ENCODE data around the gene MGLL. TPM values are rescaled to one million over a fixed set of nuclear protein-coding genes. Genes with fewer than 3 reads are reported as not detected.

Gene MGLL
- total RNA-seq, 1 donor from 2014 or later, result 0.43 TPM

DNA sequence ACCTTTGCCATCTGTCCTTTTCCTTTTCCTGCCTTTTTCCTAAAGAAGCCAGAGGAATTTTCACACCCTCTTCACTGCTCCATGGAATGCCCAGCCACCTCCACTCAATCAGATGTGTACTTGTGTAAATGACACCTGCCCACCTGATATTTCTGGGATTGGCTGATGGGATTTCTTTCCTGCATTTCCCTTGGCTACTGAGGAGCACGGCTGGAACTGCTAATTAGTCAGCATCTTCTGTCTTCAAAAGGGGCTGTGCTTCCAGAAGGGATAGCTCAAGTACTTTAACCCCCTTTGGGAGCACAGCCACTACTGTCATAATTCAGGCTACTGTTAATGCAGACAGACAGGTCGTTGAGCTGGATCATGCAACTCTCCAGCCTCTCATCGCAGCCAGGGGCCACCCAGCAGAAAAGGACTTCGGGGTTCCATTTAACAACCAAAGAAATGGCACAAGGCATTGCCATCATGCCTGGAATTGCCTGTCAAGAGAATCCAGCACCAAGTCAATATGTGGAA lies 38.6 kb downstream of the MGLL start:
- no peaks in the 10 kb centered on the region for H3K9me3 Mint-ChIP-seq (ENCODE audit: low read depth)
- H3K4me1 Mint-ChIP-seq (ENCODE audit: low read depth), result peaks cover 7% of the 10 kb centered on the region
- TF ChIP-seq CTCF (IDR thresholded peaks at IDR 0.05; ENCODE audit: unreplicated experiment), result no peak
- no peaks in the 10 kb centered on the region for H3K36me3 Mint-ChIP-seq (ENCODE audit: insufficient read depth)
- H3K27me3 Mint-ChIP-seq, result peaks cover 45% of the 10 kb centered on the region
- no peak overlapping the region for H3K4me3 Mint-ChIP-seq (ENCODE audit: low read depth)
- DNase-seq (ENCODE audit: low spot score, unreplicated experiment), result no peak
- no peak overlapping the region for H3K27ac Mint-ChIP-seq

DNA sequence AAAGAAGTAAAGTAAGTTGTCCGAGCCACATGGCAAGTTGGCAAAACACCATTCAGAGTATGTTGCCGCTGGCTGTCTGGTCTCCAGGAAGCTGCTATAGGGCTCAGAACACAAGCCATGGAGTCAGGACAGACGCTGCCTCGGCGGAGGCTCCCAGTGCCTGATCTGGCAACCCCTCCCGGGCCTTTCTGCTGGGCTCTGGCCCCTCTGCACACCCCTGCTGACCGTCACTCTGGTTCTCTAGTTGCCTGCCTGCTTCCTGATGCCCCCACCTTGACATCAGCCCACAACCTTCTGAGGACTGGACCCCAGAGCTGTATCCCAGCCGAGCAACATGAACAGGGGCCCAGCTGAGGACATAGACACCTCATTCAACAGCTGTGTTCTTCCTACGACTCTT lies 39.1 kb downstream of the MGLL start:
- no peak for TF ChIP-seq CTCF (IDR thresholded peaks at IDR 0.05; ENCODE audit: unreplicated experiment)
- H3K36me3 Mint-ChIP-seq (ENCODE audit: insufficient read depth), result no peaks in the 10 kb centered on the region
- no peaks in the 10 kb centered on the region for H3K9me3 Mint-ChIP-seq (ENCODE audit: low read depth)

DNA sequence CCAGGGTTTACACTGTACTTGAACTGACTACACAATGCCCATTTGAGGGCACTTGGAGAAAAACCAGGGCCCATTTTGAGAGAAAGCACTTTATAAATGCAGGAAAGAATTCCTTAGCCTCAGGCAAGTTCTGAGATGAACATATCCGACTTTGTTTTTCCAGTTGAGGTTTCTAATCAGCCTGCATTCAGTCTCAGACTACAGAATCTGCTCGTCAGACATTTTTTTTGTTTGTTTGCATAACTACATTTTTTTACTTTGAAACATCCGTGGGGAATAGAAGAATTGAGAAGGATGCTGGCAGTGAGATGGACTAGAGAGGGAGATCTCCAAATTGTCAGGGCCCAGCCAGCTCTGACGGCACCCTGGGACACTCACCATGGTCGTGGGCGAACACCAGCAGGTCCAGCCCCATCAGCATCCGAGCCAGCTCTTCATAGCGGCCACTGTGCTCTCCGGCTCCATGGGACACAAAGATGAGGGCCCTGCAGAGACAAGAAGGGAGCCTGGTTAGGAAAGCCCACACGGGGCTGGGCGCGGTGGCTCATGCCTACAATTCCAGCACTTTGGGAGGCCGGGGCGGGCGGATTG lies 40.8 kb downstream of the MGLL start:
- Mint-ChIP-seq H3K27ac (no peak overlapping the region), H3K4me1 (ENCODE audit: low read depth) (no peaks in the 10 kb centered on the region), H3K36me3 (ENCODE audit: insufficient read depth) (no peaks in the 10 kb centered on the region), H3K27me3 (peaks cover 50% of the 10 kb centered on the region), H3K4me3 (ENCODE audit: low read depth) (no peak overlapping the region), H3K9me3 (ENCODE audit: low read depth) (peaks cover 6% of the 10 kb centered on the region)
- no peak for DNase-seq (ENCODE audit: low spot score, unreplicated experiment)
- no peak for TF ChIP-seq CTCF (IDR thresholded peaks at IDR 0.05; ENCODE audit: unreplicated experiment)

More for the DNA sequence above, 39.1 kb downstream of the MGLL start:
- no peak overlapping the region for H3K27ac Mint-ChIP-seq
- H3K4me3 Mint-ChIP-seq (ENCODE audit: low read depth), result no peak overlapping the region
- H3K4me1 Mint-ChIP-seq (ENCODE audit: low read depth), result peaks cover 4% of the 10 kb centered on the region
- H3K27me3 Mint-ChIP-seq, result peaks cover 42% of the 10 kb centered on the region
- no peak for DNase-seq (ENCODE audit: low spot score, unreplicated experiment)

- H3K9me3 Mint-ChIP-seq (ENCODE audit: low read depth), result peaks cover 6% of the 10 kb centered on the region
- H3K27ac Mint-ChIP-seq, result no peak overlapping the region
- no peak for TF ChIP-seq CTCF (IDR thresholded peaks at IDR 0.05; ENCODE audit: unreplicated experiment)
These were observed 41.5 kb downstream of the MGLL start for GRCh38 chr3:127780536-127781400.

GRCh38 chr3:127779747-127780146 lies 42.6 kb downstream of the MGLL start:
- H3K36me3 Mint-ChIP-seq (ENCODE audit: insufficient read depth), result no peaks in the 10 kb centered on the region
- H3K4me1 Mint-ChIP-seq (ENCODE audit: low read depth), result peaks cover 12% of the 10 kb centered on the region
- H3K27me3 Mint-ChIP-seq, result peaks cover 46% of the 10 kb centered on the region
- no peak for DNase-seq (ENCODE audit: low spot score, unreplicated experiment)
- TF ChIP-seq CTCF (IDR thresholded peaks at IDR 0.05; ENCODE audit: unreplicated experiment), result no peak
- no peak overlapping the region for H3K27ac Mint-ChIP-seq
- peaks cover 6% of the 10 kb centered on the region for H3K9me3 Mint-ChIP-seq (ENCODE audit: low read depth)
- H3K4me3 Mint-ChIP-seq (ENCODE audit: low read depth), result no peak overlapping the region

More at GRCh38 chr3:127780536-127781400, 41.5 kb downstream of the MGLL start:
- Mint-ChIP-seq H3K36me3 (ENCODE audit: insufficient read depth) (no peaks in the 10 kb centered on the region), H3K4me3 (ENCODE audit: low read depth) (no peak overlapping the region), H3K4me1 (ENCODE audit: low read depth) (peaks cover 4% of the 10 kb centered on the region), H3K27me3 (peaks cover 49% of the 10 kb centered on the region)
- DNase-seq (ENCODE audit: low spot score, unreplicated experiment), result no peak
